WTC11 (cell line): ENCODE measurements around the gene ATP6V1F. TPM values are rescaled to one million over a fixed set of nuclear protein-coding genes. Genes with fewer than 3 reads are reported as not detected.

Experiments used
- ATAC-seq: fragments of 200-7000 bp; cut with Tn5 transposase; 2 replicates; pipeline ENCODE4 v1.10.0; 2021; ENCODE audit warnings: mild to moderate bottlenecking, moderate library complexity
- CTCF ChIA-PET: fragments of 300-600 bp; sonication (Branson Sonifier 250); formaldehyde crosslinking; loops from one replicate; lab custom pipeline; 2021; ENCODE audit warnings: antibody characterized with exemption; lab: Charles Lee
- POLR2A ChIA-PET: fragments of 350-600 bp; sonication (Branson Sonifier 250); formaldehyde crosslinking; loops from one replicate; lab custom pipeline; 2021; ENCODE audit warnings: antibody characterized with exemption; lab: Charles Lee
- DNase-seq: peaks from one replicate; pipeline ENCODE4 v3.0.0; 2021; ENCODE audit warnings: low spot score
- H3K27ac Mint-ChIP-seq: 2 replicates; pipeline ENCODE4 v1.8.0; 2021; ENCODE audit warnings: mixed read lengths
- H3K27me3 Mint-ChIP-seq: 2 replicates; pipeline ENCODE4 v1.8.0; 2021; ENCODE audit warnings: low read depth, mild to moderate bottlenecking, moderate library complexity, mixed read lengths
- H3K36me3 Mint-ChIP-seq: 2 replicates; pipeline ENCODE4 v1.8.0; 2021; ENCODE audit warnings: mixed read lengths
- H3K4me1 Mint-ChIP-seq: 2 replicates; pipeline ENCODE4 v1.8.0; 2022; ENCODE audit warnings: mixed read lengths
- H3K4me3 Mint-ChIP-seq: 2 replicates; pipeline ENCODE4 v1.8.0; 2021; ENCODE audit warnings: mild to moderate bottlenecking, moderate library complexity, mixed read lengths
- H3K9me3 Mint-ChIP-seq: 2 replicates; pipeline ENCODE4 v1.8.0; 2021; ENCODE audit warnings: mixed read lengths
- CDX4 ChIP-seq: fragments of 250-450 bp; sonication (Bioruptor Pico); IDR thresholded peaks from 2 replicates; pipeline ENCODE4 v1.9.0; 2021; ENCODE audit warnings: moderate library complexity, mild to moderate bottlenecking, inconsistent platforms, borderline replicate concordance
- ESRRA ChIP-seq: sonication (generic); formaldehyde crosslinking; IDR thresholded peaks from 2 replicates; pipeline ENCODE4 v1.8.1; 2022; ENCODE audit warnings: mild to moderate bottlenecking, missing genetic modification reagents, borderline replicate concordance
- ETV6 ChIP-seq: sonication (generic); formaldehyde crosslinking; IDR thresholded peaks from 2 replicates; pipeline ENCODE4 v1.8.1; 2022; ENCODE audit warnings: mild to moderate bottlenecking, missing genetic modification reagents
- HMGA2 ChIP-seq: fragments of 250-450 bp; sonication (Bioruptor Pico); IDR thresholded peaks from 2 replicates; pipeline ENCODE4 v1.4.0; 2021; ENCODE audit warnings: mild to moderate bottlenecking, moderate library complexity
- JAZF1 ChIP-seq: fragments of 250-450 bp; sonication (Bioruptor Pico); IDR thresholded peaks from 2 replicates; pipeline ENCODE4 v1.9.0; 2021; ENCODE audit warnings: moderate library complexity, mild to moderate bottlenecking, inconsistent platforms
- JUN ChIP-seq: sonication (generic); formaldehyde crosslinking; IDR thresholded peaks from 2 replicates; pipeline ENCODE4 v1.8.0; 2023; ENCODE audit warnings: mild to moderate bottlenecking, missing genetic modification reagents
- KAT7 ChIP-seq: sonication (generic); formaldehyde crosslinking; IDR thresholded peaks from 2 replicates; pipeline ENCODE4 v1.8.1; 2023; ENCODE audit warnings: missing genetic modification reagents, mild to moderate bottlenecking, borderline replicate concordance
- NFE2L1 ChIP-seq: sonication (generic); formaldehyde crosslinking; IDR thresholded peaks from 2 replicates; pipeline ENCODE4 v1.8.1; 2023; ENCODE audit warnings: missing genetic modification reagents
- NFYB ChIP-seq: sonication (generic); formaldehyde crosslinking; conservative IDR thresholded peaks from 2 replicates; pipeline ENCODE4 v1.8.0; 2022; ENCODE audit warnings: low read depth, missing genetic modification reagents
- OVOL2 ChIP-seq: fragments of 250-450 bp; sonication (Bioruptor Pico); IDR thresholded peaks from 2 replicates; pipeline ENCODE4 v1.9.0; 2021; ENCODE audit warnings: mild to moderate bottlenecking, borderline replicate concordance
- SMAD3 ChIP-seq: sonication (generic); formaldehyde crosslinking; IDR thresholded peaks from 2 replicates; pipeline ENCODE4 v1.8.0; 2022; ENCODE audit warnings: missing genetic modification reagents, mild to moderate bottlenecking, borderline replicate concordance
- ZNF219 ChIP-seq: sonication (generic); formaldehyde crosslinking; IDR thresholded peaks from 2 replicates; pipeline ENCODE4 v1.8.0; 2023; ENCODE audit warnings: missing genetic modification reagents, mild to moderate bottlenecking, borderline replicate concordance
- ZNF263 ChIP-seq: sonication (generic); formaldehyde crosslinking; IDR thresholded peaks from 2 replicates; pipeline ENCODE4 v1.8.1; 2022; ENCODE audit warnings: low read depth, mild to moderate bottlenecking, moderate library complexity, missing genetic modification reagents
- ZNF396 ChIP-seq: fragments of 250-450 bp; sonication (Bioruptor Pico); IDR thresholded peaks from 2 replicates; pipeline ENCODE4 v1.8.0; 2021; ENCODE audit warnings: mild to moderate bottlenecking, moderate library complexity, borderline replicate concordance
- ZNF423 ChIP-seq: fragments of 250-450 bp; sonication (Bioruptor Pico); IDR thresholded peaks from 2 replicates; pipeline ENCODE4 v2.1.2; 2022; ENCODE audit warnings: mild to moderate bottlenecking, moderate library complexity
- total RNA-seq: library from RNA; stranded (reverse); gene quantifications from 3 replicates; pipeline ENCODE4 v1.2.3, GENCODE V29; 2021
- TF ChIP-seq, protein P1 (sequence below): sonication (generic); formaldehyde crosslinking; IDR thresholded peaks from 2 replicates; pipeline ENCODE4 v1.8.0; 2022; ENCODE audit warnings: mild to moderate bottlenecking, missing genetic modification reagents
- TF ChIP-seq, protein P2 (sequence below): fragments of 200-600 bp; IDR thresholded peaks from 2 replicates; pipeline ENCODE4 v1.8.0; 2022; ENCODE audit warnings: antibody characterized with exemption
- TF ChIP-seq, protein P3 (sequence below): sonication (generic); formaldehyde crosslinking; IDR thresholded peaks from 2 replicates; pipeline ENCODE4 v1.8.1; 2023; ENCODE audit warnings: mild to moderate bottlenecking, missing genetic modification reagents, moderate library complexity
- TF ChIP-seq, protein P4 (sequence below): sonication (generic); formaldehyde crosslinking; IDR thresholded peaks from 2 replicates; pipeline ENCODE4 v1.8.1; 2023; ENCODE audit warnings: mild to moderate bottlenecking, moderate library complexity, missing genetic modification reagents
- TF ChIP-seq, protein P5 (sequence below): sonication (generic); formaldehyde crosslinking; IDR thresholded peaks from 2 replicates; pipeline ENCODE4 v1.8.1; 2022; ENCODE audit warnings: low read depth, missing genetic modification reagents, borderline replicate concordance
- TF ChIP-seq, protein P6 (sequence below): sonication (generic); formaldehyde crosslinking; IDR thresholded peaks from 2 replicates; pipeline ENCODE4 v1.8.1; 2023; ENCODE audit warnings: mild to moderate bottlenecking, missing genetic modification reagents, moderate library complexity

ATP6V1F gene
- total RNA-seq, 1 experiment from 2014 or later, result 117 TPM

DNA sequence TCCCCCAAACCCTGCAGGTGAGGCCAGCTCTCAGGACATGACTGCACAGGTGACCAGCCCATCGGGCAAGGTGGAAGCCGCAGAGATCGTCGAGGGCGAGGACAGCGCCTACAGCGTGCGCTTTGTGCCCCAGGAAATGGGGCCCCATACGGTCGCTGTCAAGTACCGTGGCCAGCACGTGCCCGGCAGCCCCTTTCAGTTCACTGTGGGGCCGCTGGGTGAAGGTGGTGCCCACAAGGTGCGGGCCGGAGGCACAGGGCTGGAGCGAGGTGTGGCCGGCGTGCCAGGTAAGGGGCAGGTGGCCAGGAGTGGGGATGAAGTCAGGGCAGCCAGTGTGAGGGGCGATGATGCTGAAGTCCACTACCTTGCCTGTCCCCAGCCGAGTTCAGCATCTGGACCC, 8.3 kb upstream of the ATP6V1F start:
- Mint-ChIP-seq H3K27me3 (no peaks in the 10 kb centered on the region), H3K9me3 (no peaks in the 10 kb centered on the region), H3K4me3 (no peak overlapping the region), H3K36me3 (no peaks in the 10 kb centered on the region), H3K4me1 (no peaks in the 10 kb centered on the region), H3K27ac (no peak overlapping the region)
- DNase-seq (no peak), ATAC-seq (no peak)
- TF ChIP-seq OVOL2 (CRISPR knock-in tag) (no peak), JUN (CRISPR knock-in tag) (no peak), CDX4 (CRISPR knock-in tag) (no peak)
- TF ChIP-seq, protein P1, sequence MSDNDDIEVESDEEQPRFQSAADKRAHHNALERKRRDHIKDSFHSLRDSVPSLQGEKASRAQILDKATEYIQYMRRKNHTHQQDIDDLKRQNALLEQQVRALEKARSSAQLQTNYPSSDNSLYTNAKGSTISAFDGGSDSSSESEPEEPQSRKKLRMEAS (CRISPR knock-in tag), result no peak
- ChIA-PET POLR2A (no interaction called here), CTCF (no interaction called here)

DNA sequence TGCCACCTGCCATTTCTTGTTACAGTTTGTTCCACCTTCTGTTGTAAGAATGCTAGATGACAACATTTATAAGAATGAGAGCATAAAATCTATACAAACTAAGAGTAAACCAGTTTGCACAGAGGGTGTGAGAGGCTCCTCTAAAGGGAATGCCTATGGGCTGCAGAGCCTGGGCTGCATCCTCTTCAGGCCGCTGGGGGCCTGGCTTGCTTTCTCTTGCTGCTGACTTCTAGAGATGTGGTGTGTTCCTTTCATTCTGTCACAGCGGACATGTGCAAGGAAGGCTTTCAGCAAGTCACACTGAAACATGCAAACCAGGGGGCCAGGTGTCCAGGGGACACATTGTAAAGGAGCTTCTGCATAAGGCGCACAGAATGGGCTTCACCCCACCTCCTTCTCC, 7.1 kb upstream of the ATP6V1F start:
- Mint-ChIP-seq H3K9me3 (no peaks in the 10 kb centered on the region), H3K4me3 (no peak overlapping the region), H3K4me1 (peaks cover 11% of the 10 kb centered on the region), H3K27me3 (no peaks in the 10 kb centered on the region), H3K27ac (no peak overlapping the region), H3K36me3 (no peaks in the 10 kb centered on the region)
- no peak for ATAC-seq
- TF ChIP-seq, protein P2, sequence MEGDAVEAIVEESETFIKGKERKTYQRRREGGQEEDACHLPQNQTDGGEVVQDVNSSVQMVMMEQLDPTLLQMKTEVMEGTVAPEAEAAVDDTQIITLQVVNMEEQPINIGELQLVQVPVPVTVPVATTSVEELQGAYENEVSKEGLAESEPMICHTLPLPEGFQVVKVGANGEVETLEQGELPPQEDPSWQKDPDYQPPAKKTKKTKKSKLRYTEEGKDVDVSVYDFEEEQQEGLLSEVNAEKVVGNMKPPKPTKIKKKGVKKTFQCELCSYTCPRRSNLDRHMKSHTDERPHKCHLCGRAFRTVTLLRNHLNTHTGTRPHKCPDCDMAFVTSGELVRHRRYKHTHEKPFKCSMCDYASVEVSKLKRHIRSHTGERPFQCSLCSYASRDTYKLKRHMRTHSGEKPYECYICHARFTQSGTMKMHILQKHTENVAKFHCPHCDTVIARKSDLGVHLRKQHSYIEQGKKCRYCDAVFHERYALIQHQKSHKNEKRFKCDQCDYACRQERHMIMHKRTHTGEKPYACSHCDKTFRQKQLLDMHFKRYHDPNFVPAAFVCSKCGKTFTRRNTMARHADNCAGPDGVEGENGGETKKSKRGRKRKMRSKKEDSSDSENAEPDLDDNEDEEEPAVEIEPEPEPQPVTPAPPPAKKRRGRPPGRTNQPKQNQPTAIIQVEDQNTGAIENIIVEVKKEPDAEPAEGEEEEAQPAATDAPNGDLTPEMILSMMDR, result no peak
- TF ChIP-seq, protein P3, sequence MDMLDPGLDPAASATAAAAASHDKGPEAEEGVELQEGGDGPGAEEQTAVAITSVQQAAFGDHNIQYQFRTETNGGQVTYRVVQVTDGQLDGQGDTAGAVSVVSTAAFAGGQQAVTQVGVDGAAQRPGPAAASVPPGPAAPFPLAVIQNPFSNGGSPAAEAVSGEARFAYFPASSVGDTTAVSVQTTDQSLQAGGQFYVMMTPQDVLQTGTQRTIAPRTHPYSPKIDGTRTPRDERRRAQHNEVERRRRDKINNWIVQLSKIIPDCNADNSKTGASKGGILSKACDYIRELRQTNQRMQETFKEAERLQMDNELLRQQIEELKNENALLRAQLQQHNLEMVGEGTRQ (CRISPR knock-in tag), result no peak
- TF ChIP-seq NFYB (CRISPR knock-in tag) (no peak), NFE2L1 (CRISPR knock-in tag) (no peak), ZNF219 (CRISPR knock-in tag) (no peak)
- CTCF ChIA-PET, result interaction anchor here (1.4 to 1.6 kb wide), 2 partner anchors 13 to 25 kb away, joined by 4 to 7 read pairs; no protein-coding TSS in a partner anchor
- POLR2A ChIA-PET, result no interaction called here
- no peak for DNase-seq

DNA sequence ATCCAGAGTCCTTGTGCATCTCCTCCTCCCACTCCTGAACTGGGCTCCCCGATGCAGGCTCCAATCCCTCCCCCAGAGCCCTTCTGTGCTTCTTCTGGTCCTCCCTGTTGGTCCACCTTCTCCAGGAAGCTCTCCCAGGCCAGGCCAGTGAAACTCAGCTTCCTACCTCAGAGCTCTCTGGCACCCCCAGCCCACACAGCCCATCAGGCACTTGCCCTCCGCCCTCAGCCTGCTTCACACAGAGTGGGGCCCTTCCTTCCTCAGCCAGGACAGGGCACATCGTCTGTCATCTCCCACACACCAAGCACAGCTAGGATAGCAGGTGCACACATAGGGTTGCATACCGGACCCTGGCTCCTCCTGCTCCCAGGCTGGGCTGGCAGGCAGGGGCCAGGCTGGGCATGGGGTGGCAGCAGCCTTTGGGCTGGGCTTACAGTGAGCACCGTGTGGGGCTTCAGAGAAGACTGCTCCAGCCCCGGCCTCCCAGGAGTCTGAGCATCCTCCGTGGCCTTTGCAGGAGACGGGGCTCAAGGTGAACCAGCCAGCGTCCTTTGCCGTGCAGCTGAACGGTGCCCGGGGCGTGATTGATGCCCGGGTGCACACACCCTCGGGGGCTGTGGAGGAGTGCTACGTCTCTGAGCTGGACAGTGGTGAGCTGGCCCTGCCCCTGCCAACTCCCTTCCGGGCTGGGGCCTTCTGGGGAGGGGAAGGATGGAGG, 6.5 kb upstream of the ATP6V1F start:
- Mint-ChIP-seq H3K36me3 (no peaks in the 10 kb centered on the region), H3K9me3 (no peaks in the 10 kb centered on the region), H3K4me3 (no peak overlapping the region), H3K27me3 (no peaks in the 10 kb centered on the region), H3K4me1 (peaks cover 16% of the 10 kb centered on the region), H3K27ac (no peak overlapping the region)
- ChIA-PET POLR2A (no interaction called here), CTCF (interaction anchor here (0.7 to 1.6 kb wide), 3 partner anchors 14 to 235 kb away, joined by 3 to 7 read pairs (median 4); no protein-coding TSS in a partner anchor)
- ATAC-seq (no peak), DNase-seq (no peak)
- no peak for TF ChIP-seq JAZF1 (CRISPR knock-in tag)
- no peak for TF ChIP-seq ZNF396
- TF ChIP-seq, protein P4, sequence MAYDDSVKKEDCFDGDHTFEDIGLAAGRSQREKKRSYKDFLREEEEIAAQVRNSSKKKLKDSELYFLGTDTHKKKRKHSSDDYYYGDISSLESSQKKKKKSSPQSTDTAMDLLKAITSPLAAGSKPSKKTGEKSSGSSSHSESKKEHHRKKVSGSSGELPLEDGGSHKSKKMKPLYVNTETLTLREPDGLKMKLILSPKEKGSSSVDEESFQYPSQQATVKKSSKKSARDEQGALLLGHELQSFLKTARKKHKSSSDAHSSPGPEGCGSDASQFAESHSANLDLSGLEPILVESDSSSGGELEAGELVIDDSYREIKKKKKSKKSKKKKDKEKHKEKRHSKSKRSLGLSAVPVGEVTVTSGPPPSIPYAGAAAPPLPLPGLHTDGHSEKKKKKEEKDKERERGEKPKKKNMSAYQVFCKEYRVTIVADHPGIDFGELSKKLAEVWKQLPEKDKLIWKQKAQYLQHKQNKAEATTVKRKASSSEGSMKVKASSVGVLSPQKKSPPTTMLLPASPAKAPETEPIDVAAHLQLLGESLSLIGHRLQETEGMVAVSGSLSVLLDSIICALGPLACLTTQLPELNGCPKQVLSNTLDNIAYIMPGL (CRISPR knock-in tag), result no peak
- TF ChIP-seq, protein P2, result no peak
- TF ChIP-seq ESRRA, result no peak
- TF ChIP-seq KAT7 (CRISPR knock-in tag), result no peak
- TF ChIP-seq, protein P5, sequence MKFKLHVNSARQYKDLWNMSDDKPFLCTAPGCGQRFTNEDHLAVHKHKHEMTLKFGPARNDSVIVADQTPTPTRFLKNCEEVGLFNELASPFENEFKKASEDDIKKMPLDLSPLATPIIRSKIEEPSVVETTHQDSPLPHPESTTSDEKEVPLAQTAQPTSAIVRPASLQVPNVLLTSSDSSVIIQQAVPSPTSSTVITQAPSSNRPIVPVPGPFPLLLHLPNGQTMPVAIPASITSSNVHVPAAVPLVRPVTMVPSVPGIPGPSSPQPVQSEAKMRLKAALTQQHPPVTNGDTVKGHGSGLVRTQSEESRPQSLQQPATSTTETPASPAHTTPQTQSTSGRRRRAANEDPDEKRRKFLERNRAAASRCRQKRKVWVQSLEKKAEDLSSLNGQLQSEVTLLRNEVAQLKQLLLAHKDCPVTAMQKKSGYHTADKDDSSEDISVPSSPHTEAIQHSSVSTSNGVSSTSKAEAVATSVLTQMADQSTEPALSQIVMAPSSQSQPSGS, result no peak
- no peak for TF ChIP-seq ZNF263 (CRISPR knock-in tag)
- no peak for TF ChIP-seq ZNF423 (CRISPR knock-in tag)
- no peak for TF ChIP-seq HMGA2 (CRISPR knock-in tag)
- no peak for TF ChIP-seq ETV6
- no peak for TF ChIP-seq NFYB (CRISPR knock-in tag)
- TF ChIP-seq, protein P6, sequence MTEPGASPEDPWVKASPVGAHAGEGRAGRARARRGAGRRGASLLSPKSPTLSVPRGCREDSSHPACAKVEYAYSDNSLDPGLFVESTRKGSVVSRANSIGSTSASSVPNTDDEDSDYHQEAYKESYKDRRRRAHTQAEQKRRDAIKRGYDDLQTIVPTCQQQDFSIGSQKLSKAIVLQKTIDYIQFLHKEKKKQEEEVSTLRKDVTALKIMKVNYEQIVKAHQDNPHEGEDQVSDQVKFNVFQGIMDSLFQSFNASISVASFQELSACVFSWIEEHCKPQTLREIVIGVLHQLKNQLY, result no peak
- TF ChIP-seq SMAD3 (CRISPR knock-in tag), result no peak
